Effector CD8-positive, alpha-beta T cell (primary cell): ENCODE results near the gene CDH1.
A peak's percentile ranks its signal among the peaks of the same experiment; 100 is the strongest.
"Not testable (repeated sequence)": the region's sequence is repeated elsewhere in the genome, so short reads cannot be mapped to it uniquely, and the experiment has no call there.

Source experiments
- DNase-seq: peaks from one replicate; lab custom pipeline; 2025; lab: John Stamatoyannopoulos, UW
- total RNA-seq, 4 experiments: gene quantifications; one replicate each; lab custom pipeline; 2026; lab: John Stamatoyannopoulos, UW

Gene CDH1
- 0.10 to 62.8 (median 2.2) reads per million in 4 experiments for total RNA-seq

DNA sequence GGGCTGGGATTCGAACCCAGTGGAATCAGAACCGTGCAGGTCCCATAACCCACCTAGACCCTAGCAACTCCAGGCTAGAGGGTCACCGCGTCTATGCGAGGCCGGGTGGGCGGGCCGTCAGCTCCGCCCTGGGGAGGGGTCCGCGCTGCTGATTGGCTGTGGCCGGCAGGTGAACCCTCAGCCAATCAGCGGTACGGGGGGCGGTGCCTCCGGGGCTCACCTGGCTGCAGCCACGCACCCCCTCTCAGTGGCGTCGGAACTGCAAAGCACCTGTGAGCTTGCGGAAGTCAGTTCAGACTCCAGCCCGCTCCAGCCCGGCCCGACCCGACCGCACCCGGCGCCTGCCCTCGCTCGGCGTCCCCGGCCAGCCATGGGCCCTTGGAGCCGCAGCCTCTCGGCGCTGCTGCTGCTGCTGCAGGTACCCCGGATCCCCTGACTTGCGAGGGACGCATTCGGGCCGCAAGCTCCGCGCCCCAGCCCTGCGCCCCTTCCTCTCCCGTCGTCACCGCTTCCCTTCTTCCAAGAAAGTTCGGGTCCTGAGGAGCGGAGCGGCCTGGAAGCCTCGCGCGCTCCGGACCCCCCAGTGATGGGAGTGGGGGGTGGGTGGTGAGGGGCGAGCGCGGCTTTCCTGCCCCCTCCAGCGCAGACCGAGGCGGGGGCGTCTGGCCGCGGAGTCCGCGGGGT, at the start of gene CDH1:
TSS of gene CDH1 (plus strand) at position 247 of the 684 bp plus-strand sequence. CDS start at position 371, 124 bp downstream.
- no peak for DNase-seq

DNA sequence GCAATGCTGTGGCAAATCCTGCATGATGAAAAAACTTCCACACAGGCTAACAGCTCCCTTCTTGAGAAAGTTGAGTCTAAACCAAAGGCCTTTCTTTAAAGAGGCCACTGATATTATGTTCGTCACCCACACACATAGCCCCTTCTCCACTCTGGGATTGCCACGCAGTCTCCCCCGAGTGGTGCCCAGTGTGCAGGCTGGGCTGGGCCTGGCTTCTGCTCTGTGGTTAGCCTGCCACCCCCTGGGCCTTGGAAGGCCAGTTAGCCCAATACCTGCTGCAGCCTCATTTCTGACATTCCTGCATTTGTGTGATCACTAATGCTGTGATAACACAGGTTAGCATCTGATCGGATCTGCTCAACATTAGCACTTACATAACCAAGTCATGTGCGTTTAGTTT, 47.2 kb upstream of the CDH1 start:
- DNase-seq = no peak

DNA sequence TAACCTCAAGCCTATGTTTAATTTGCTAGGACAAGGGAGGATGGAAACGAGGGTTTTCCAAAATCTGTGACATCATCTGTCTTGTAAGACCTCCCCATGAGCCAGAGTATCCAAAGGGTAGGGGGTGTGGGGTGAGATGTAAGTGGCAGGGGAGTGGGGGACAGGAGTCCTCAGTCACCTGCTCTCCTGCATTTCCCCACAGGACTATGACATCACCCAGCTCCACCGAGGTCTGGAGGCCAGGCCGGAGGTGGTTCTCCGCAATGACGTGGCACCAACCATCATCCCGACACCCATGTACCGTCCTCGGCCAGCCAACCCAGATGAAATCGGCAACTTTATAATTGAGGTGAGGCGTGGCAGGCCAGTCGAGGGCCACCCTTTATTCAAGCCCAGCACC, 41.5 kb upstream of the CDH1 start:
- no peak for DNase-seq

DNA sequence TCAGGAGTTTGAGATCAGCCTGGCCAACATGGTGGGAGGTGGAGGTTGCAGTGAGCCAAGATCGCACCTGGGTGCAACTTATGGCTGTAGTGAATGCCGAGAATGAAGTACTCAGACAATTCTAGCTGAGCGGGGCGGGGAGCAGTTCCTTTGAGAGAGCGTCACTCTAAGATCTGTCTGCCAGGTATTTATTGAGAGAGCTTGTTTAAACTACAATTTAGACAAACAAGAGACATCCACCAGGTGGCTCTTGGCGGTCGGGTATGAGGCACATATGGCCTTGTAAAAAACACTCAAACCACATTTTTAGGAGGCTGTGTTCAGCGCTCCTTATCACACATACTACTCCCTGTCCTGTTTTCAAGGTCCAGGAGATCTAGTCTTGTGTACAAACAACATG, 40.6 kb upstream of the CDH1 start:
- no peak for DNase-seq

DNA sequence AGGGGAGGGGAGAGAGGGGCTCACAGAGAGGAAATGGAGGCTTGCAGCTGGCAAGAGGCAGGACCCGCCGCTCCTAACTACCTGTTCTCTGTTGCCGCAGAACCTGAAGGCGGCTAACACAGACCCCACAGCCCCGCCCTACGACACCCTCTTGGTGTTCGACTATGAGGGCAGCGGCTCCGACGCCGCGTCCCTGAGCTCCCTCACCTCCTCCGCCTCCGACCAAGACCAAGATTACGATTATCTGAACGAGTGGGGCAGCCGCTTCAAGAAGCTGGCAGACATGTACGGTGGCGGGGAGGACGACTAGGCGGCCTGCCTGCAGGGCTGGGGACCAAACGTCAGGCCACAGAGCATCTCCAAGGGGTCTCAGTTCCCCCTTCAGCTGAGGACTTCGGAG, 39.0 kb upstream of the CDH1 start:
- no peak for DNase-seq

DNA sequence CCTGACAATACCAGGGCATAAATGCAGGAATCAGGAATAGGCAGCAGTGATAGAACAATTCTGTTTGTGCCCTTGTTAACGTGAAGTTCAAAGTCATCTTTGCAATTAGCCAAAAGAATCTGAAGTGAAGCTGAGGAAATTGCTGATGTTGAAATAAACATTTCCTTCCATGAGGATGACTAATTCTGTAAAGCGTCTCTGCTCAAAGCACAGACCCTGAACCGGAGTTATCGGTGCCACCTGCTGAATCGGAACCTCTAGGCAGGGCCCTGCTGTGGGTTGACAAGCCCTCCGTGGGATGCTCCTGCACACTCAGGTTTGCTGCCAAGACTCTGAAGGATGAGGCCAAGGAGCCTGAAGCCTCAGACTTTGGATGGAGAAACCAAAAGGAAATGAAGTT, 37.0 kb upstream of the CDH1 start:
- no peak for DNase-seq

DNA sequence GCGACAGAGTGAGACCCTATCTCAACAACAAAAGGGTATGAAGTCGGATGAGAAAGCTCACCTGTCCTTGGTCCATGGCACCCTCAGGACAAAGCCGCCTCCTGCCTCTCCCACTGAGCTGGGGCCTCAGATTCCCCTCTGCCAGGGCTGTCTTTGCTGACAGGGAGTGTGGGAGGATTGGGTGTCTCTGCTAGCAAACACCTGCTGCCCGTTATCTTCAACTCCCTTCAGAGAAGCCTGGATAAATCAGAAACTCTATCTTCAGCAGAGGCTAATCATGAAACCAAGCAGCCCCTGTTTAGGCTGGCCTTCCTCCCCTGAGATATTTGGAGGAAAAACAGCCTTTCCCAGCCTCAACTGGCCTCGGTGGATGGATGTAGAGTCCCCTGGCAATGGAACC, 36.3 kb upstream of the CDH1 start:
- no peak for DNase-seq

DNA sequence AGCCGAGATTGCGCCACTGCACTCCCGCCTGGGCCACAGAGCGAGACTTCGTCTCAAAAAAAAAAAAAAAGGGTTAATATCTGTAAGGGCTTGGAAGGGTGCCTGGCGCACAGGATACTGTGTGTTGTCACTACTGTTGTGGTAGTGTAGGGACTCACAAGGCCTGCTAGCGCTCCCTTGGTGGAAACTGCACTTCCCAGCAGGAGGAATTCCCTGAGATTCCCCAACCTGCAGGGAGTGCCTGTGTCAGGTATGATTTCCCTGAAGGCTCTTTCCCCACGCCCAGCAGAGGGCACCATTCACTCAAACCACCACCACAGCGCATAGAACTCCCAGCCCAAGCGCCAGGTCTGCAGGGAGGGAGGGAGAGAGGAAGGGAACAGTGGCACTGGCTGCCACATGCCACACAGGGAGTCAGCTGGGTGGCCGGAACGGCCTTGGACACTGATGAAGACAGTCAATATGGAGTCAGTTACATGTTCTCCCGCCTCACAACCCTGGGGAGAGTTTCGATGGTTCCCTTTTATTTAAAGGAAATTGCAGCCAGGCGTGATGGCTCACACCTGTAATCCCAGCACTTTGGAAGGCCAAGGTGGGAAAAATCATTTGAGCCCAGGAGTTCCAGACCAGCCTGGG, 32.7 kb upstream of the CDH1 start:
- peak; percentile 8 for DNase-seq

DNA sequence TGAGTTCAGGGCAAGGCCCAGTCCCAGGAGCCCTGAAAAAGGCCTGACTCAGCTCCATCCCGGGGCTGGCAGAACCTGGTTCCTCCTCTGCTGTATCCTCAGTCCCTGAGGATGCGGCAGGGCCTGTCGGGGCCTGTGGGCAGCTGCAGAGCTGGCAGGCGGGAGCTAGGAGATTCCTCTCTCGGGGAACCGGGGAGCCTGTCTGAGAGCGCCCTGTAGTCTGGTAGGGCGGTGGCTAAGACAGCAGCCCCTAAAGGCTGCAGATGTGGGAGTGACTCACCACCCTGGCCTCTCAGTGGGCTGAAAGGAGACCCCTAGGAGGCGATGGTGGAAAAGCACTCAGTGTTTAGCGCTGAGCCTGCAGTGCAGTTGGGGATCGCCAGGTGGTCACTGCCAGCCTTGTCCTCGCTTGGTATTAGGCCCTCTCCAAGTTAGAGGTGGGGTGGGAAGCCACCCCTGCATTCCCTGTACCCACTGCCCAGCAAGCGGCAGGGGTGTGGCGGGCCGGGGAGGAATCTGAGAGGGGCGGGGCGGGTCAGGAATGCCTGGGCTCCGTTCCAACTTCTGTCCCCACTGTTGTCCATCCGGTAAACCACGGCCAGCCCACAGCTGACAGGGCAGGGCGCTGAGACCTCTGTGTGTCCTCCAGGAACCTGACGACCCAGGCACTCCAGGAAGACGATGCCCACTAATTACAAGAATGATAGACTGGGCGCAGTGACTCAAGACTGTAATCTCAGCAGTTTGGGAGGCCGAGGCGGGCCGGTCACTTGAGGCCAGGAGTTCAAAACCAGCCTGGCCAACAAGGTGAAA, 29.5 kb upstream of the CDH1 start:
- DNase-seq = no peak

DNA sequence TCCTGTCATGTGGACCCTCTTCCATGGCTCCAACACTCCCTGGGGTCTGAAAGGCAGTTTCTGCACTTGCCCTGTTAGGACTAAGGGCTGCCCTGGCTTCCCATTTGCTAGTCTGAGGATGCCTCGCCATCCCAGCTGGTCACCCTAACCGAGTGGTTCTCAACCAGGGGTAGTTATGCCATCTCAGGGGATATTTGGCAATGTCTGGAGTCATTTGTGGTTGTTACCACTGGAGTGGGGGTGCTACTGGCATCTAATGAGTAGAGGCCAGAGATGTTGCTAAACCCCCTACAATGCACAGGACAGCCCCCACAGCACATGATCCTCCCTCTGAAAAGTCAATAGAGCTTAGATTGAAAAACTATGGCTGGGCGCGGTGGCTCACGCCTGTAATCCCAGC, 26.9 kb upstream of the CDH1 start:
- DNase-seq = no peak

DNA sequence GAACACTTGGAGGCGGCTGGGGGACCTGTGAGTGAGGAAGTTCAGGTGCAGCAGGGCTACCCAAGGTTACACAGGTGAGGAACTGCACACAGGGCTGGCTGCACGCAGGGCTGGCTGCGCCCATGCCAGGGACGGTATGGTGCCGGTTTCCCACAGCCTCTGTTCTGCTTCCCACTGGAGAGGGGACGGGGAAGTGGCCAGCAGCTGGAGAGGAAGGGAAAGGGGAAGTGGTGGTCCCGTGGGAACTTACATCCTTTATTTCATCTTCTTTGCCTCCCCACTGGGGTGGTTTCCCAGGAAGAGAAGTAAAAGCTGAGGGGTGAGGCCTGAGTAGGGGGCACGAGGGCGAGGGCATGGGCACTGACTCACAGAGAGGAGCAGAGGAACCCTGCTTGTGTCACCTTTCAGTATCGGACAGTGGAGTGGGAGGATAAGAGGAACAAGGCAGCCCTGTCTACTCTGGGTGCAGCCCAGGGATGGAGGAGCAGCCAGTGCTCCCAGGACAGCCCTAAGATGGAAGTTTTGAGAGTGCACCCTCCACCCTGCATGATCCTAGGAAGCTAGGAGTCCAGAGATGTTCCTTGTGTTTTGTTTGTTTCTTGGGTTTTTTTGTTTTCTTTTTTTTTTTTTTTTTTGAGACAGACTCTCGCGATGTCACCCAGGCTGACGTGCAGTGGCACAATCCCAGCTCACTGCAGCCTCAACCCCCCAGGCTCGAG, 25.5 kb upstream of the CDH1 start:
- no peak for DNase-seq

DNA sequence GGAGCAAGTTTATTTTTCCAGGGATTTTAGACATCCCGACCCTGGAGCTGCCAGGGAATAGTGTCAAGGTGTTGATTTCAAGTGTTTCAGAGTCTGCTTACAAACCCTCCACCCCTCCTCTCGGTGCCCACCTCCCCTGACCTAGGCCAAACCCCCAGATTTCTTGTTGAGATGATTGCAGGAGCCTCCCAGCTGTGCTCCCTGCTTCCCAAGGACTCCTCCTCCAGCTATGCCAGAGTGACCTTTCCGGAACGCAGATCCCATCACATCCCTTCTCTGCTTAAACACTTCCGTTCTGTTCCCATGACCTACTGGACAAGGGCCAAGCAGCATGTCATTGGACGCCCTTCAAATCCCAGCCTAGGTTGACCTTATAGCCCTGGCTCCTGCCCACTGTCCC, 23.7 kb upstream of the CDH1 start:
- no peak for DNase-seq

DNA sequence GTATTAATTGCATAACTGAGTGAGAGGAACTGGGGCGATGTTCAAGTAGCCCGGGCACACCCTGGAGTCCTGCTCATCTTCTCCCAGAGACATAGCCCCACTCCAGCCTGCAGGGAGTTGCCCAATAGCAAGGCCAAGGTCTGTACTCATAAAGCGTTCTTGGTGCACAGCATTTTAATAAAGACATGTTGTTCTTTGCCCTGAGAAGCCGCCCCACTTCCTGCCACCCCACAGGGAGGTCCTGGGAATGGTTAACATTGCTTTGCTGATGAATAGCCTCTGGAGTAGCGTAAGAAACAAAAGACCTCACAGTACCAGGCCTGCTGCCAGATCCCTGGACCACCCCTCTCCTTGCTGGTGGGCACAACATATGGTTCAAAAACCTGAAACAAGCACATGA, 21.6 kb upstream of the CDH1 start:
- DNase-seq = no peak

DNA sequence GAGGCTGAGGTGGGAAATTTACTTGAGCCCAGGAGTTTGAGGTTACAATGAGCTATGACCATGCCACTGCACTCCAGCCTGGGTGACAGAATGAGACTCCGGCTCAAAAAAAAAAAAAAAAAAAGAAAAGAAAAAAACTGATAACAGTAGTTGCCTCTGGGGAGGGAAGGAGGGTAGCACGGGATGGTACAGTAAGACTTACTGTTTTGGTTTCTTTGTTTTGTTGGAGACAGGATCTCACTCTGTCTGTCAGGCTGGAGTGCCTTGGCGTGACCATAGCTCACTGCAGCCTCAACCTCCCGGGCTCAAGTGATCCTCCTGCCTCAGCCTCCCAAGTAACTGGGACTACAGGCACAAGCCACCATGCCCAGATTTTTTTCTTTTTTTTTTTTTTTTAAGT, 20.6 kb upstream of the CDH1 start:
- not testable (repeated sequence) for DNase-seq

DNA sequence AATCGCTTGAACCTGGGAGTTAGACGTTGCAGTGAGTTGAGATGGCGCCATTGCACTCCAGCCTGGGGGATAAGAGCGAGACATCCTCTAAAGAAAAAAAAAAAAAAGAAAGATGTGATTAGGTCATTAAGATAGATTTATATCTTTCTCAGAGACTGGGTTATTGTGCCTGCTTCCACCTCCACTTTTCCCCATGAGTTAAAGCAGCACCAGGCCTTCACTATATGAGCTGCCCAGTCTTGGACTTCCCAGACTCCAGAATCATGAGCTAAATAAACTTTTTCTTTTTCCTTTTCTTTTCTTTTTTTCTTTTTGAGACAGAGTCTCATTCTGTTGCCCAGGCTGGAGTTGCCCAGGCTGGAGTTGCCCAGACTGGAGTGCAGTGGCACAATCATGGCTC, 19.4 kb upstream of the CDH1 start:
- no peak for DNase-seq

DNA sequence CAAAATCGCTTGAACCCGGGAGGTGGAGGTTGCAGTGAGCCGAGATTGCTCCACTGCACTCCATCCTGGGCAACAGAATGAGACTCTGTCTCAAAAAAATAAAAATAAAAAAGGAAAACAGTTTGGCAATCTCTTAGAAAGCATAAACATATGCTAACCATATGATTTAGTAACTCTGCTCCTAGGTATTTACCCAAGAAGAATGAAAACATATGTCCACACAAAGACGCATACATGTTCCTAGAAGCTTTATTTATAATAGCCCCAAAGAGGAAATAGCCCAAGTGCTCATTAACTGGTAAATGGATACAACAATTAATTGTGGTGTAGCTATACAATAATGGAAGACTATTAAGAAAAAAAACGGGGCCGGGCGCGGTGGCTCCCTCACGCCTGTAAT, 18.5 kb upstream of the CDH1 start:
- DNase-seq = no peak

DNA sequence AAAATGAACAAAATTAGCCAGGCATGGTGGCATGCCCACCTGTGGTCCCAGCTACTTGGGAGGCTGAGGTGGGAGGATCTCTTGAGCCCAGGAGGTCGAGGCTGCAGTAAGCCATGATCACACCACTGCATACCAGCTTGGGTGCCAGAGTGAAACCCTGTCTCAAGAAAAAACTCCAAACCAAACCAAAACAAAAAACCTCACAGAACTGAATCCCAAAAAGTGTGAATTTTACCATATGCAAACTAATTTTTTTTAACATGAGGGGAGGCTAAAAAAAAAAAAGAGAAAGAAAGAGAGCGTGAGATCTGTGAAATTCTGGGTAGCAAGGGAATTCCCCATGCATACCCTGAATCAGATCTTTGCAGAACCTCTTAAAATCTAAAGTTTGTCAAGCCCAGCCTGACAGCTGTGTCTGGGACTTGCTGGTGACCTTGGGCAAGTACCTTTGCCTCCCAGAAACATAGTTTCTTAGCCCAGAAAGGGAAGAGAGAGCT, 17.1 kb upstream of the CDH1 start:
- no peak for DNase-seq

DNA sequence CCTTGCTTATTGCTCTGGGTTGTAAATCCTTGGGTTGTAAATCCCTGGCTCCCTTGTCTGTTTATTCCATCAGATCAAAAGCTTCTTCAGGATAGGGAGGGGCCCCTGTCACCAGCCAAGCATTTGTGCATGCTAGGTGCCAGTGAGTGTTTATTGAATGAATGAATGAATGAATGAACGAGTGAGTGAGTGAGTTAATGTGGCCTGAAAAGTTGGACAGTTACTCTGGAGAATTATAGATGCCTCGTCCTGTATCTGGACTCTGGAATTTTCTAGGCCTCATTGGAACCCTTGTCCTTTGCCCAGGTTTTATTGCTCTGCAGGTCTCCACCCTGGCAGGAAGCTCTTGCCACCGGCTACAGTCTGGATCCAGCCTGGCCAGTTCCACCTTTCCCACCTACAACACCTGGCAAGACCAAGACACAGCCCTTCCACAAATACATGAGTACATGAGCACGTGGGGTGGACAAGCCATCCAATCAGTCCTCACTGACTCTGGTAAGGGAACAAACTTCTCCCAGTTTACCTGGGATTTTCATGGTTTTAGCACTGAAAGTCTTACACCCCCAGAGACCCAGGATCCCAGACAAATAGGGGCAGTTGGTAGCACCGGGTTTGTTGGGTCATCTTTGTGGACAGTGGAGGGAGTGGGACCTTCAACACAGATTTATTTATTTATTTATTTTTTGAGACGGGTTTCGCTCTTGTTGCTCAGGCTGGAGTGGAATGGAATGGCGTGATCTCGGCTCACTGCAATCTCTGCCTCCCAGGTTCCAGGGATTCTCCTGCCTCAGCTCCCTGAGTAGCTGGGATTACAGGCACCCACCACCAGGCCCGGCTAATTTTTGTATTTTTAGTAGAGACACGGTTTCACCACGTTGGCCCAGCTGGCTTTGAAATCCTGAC, 14.7 kb upstream of the CDH1 start:
- no peak for DNase-seq

DNA sequence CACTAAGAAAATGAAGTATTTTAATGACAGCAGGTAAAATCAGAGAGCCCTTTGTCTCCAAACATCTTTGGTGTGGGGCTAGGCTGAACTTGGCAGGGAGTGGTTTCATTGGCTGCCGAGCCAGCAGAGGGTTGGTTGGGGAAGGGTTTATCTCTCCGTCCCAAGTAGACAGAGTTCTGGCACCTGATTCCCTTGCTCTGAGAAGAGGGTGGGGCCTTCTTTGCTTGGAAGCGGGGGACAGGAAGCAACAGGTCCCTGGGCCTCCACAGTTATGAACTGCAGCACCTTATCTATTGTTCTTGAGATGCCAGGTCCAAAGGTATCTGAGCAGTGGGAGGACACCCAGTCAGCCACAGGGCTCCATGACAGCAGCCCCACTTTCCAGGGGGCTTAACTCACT, 12.3 kb upstream of the CDH1 start:
- no peak for DNase-seq

DNA sequence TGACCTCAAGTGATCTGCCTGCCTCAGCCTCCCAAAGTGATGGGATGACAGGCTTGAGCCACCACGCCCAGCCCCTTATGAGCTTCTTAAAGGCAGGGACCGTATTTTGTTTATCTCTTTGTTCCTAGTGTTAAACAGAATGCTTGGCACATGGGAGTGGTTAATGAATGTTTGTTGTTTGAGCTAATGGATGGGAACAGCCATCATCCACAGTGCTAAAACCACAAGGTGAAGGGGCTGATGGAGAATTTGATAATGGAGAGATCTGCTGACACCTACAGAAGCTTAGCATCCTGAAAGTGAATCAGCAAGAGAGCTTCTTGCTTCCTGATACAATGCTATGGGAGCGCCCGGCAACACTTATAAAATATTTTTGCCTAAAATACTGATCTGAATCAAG, 8.6 kb upstream of the CDH1 start:
- DNase-seq = no peak

DNA sequence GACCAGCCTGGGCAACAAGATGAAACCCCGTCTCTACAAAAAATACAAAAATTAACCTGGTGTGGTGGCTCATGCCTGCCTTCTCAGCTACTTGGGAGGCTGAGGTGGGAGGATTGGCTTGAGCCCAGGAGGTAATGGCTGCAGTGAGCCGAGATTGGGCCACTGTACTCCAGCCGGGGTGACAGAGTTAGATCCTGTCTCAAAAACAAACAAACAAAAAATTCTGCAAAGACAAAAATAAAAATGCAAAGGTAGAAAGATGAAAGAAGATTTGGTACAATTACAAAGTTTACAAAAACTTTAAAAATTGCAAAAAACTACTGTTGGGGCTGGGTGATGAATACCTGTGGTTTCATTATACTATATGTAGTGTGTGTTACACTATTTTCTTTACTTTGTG, 5.5 kb upstream of the CDH1 start:
- DNase-seq = no peak
